PC-9 (cell line): ENCODE data around the gene WDFY3.

Source experiments
- CTCF ChIP-seq: fragments of 200-600 bp; sonication (generic); conservative IDR thresholded peaks from 2 replicates; pipeline ENCODE4 v1.6.1; 2017; ENCODE audit warnings: mixed run types, antibody characterized with exemption, mild to moderate bottlenecking, moderate library complexity
- EZH2 ChIP-seq: fragments of 200-600 bp; sonication (generic); IDR thresholded peaks from 2 replicates; pipeline ENCODE4 v1.8.0; 2017; ENCODE audit warnings: antibody characterized with exemption, low read depth

- no peak for TF ChIP-seq CTCF
- TF ChIP-seq EZH2 = no peak
Observed at GRCh38 chr4:84995386-84995785, 28.9 kb upstream of the WDFY3 start.
